ENCODE results near the gene CD248. TPM values are rescaled to one million over a fixed set of nuclear protein-coding genes. Genes with fewer than 3 reads are reported as not detected.
A peak's percentile ranks its signal among the peaks of the same experiment; 100 is the strongest.
"Not testable (repeated sequence)": the region's sequence is repeated elsewhere in the genome, so short reads cannot be mapped to it uniquely, and the experiment has no call there.

Gene CD248
- total RNA-seq, 2 donors from 2014 or later = 7.6 to 10.7 TPM

- Histone ChIP-seq H3K4me3 (peak overlapping the region; percentile 40 to 58), H3K27me3 (no peaks in the 10 kb centered on the region), H3K4me1 (peaks cover 0 to 36% of the 10 kb centered on the region in 2 donors), H3K9me3 (no peaks in the 10 kb centered on the region), H3K36me3 (no peaks in the 10 kb centered on the region), H3K27ac (peak overlapping the region; percentile 90 to 94)
- no peak for TF ChIP-seq CTCF (IDR thresholded peaks at IDR 0.05)
- no peak for DNase-seq (ENCODE audit: low spot score)
Observed at GRCh38 chr11:66311470-66311964, 5.3 kb downstream of the CD248 start.

GRCh38 chr11:66310803-66311440 lies 5.9 kb downstream of the CD248 start:
- H3K4me1 ChIP-seq = peaks cover 0 to 30% of the 10 kb centered on the region in 2 donors
- H3K4me3 ChIP-seq; H3K9me3 ChIP-seq; H3K27me3 ChIP-seq; H3K27ac ChIP-seq; H3K36me3 ChIP-seq; DNase-seq (ENCODE audit: low spot score): not testable (repeated sequence)

GRCh38 chr11:66310324-66310723 lies 6.5 kb downstream of the CD248 start:
- H3K4me3 ChIP-seq = no peak overlapping the region
- no peaks in the 10 kb centered on the region for H3K9me3 ChIP-seq
- TF ChIP-seq CTCF (IDR thresholded peaks at IDR 0.05) = no peak
- H3K4me1 ChIP-seq = peaks cover 0 to 26% of the 10 kb centered on the region in 2 donors
- no peak overlapping the region for H3K27ac ChIP-seq
- no peak for DNase-seq (ENCODE audit: low spot score)
- no peaks in the 10 kb centered on the region for H3K36me3 ChIP-seq
- no peaks in the 10 kb centered on the region for H3K27me3 ChIP-seq

- Histone ChIP-seq H3K9me3 (no peaks in the 10 kb centered on the region), H3K4me3 (no peak overlapping the region), H3K4me1 (peaks cover 0 to 17% of the 10 kb centered on the region in 2 donors), H3K36me3 (no peaks in the 10 kb centered on the region), H3K27me3 (no peaks in the 10 kb centered on the region), H3K27ac (no peak overlapping the region)
- no peak for DNase-seq (ENCODE audit: low spot score)
- TF ChIP-seq CTCF (IDR thresholded peaks at IDR 0.05) = no peak
Observed at GRCh38 chr11:66309475-66309874, 7.4 kb downstream of the CD248 start.

GRCh38 chr11:66302656-66303055 lies 14.2 kb downstream of the CD248 start:
- TF ChIP-seq CTCF (IDR thresholded peaks at IDR 0.05) = no peak
- no peaks in the 10 kb centered on the region for H3K27me3 ChIP-seq
- H3K4me3 ChIP-seq = no peak overlapping the region
- H3K9me3 ChIP-seq = no peaks in the 10 kb centered on the region
- H3K36me3 ChIP-seq = no peaks in the 10 kb centered on the region
- H3K27ac ChIP-seq = no peak overlapping the region
- no peak for DNase-seq (ENCODE audit: low spot score)
- H3K4me1 ChIP-seq = no peaks in the 10 kb centered on the region

GRCh38 chr11:66299186-66299585 lies 17.7 kb downstream of the CD248 start:
- Histone ChIP-seq H3K4me1 (no peaks in the 10 kb centered on the region), H3K36me3 (no peaks in the 10 kb centered on the region), H3K4me3 (no peak overlapping the region), H3K27me3 (no peaks in the 10 kb centered on the region), H3K9me3 (no peaks in the 10 kb centered on the region), H3K27ac (no peak overlapping the region)
- DNase-seq (ENCODE audit: low spot score) = no peak
- TF ChIP-seq CTCF (IDR thresholded peaks at IDR 0.05) = no peak
